22Rv1 (cell line): Measurements from ENCODE around the gene KIF3B.

Experiments
- ZFX ChIP-seq: fragments of 450-650 bp; IDR thresholded peaks from 2 replicates; pipeline ENCODE4 v1.6.1; 2017; ENCODE audit warnings: antibody characterized with exemption, borderline replicate concordance
- TF ChIP-seq, protein P1 (sequence below): fragments of 450-650 bp; IDR thresholded peaks from 2 replicates; pipeline ENCODE4 v1.5.1; 2017; ENCODE audit warnings: mild to moderate bottlenecking

DNA sequence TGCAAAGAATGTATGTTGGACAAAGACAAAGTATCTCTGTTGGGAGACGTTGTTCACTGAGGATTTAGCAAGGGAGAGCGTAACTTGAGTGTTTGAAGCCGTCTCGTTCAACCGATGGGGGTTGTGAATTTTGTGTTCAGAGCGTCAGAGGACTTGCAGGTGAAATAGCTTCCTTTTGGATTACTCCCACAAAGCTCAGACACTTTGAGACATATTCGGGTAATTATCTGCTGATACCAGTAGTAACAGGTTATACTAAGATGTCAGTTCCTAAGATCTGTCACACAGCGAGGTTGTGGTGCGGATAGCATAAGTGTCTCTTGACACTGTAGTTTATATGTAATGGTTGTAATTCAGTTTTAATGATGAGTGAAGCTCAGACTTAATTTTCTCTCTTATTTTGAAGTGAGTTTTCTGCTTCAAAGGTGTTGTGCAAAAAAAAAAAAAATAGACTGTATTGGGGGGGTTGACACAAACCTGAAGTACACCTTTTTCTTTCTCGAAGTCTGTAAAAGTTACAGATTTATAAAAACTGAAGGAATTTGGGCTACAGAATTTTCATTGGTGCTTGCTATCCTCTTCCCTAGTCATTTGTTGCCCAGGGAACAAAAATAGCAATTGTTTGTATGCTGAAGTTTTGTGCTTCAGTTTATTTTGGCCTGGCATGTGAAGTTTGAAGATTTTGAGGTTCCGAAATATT is 82.3 kb downstream of the KIF3B start:
- TF ChIP-seq, protein P1, sequence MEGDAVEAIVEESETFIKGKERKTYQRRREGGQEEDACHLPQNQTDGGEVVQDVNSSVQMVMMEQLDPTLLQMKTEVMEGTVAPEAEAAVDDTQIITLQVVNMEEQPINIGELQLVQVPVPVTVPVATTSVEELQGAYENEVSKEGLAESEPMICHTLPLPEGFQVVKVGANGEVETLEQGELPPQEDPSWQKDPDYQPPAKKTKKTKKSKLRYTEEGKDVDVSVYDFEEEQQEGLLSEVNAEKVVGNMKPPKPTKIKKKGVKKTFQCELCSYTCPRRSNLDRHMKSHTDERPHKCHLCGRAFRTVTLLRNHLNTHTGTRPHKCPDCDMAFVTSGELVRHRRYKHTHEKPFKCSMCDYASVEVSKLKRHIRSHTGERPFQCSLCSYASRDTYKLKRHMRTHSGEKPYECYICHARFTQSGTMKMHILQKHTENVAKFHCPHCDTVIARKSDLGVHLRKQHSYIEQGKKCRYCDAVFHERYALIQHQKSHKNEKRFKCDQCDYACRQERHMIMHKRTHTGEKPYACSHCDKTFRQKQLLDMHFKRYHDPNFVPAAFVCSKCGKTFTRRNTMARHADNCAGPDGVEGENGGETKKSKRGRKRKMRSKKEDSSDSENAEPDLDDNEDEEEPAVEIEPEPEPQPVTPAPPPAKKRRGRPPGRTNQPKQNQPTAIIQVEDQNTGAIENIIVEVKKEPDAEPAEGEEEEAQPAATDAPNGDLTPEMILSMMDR, result no peak
- TF ChIP-seq ZFX, result no peak
